Endodermal cell (in vitro differentiated cells): ENCODE measurements around the gene TBX15. TPM values are rescaled to one million over a fixed set of nuclear protein-coding genes. Genes with fewer than 3 reads are reported as not detected.

Experiments
- DNase-seq: peaks from one replicate; pipeline ENCODE4 v3.0.0-alpha.2; 2017
- H3K27ac ChIP-seq: 2 replicates; pipeline ENCODE4 v1.5.1; 2013; ENCODE audit warnings: mild to moderate bottlenecking, low read depth, low read length, moderate library complexity
- H3K27me3 ChIP-seq: 2 replicates; pipeline ENCODE4 v1.6.1; 2013; ENCODE audit warnings: mild to moderate bottlenecking, low read length, moderate library complexity; ENCODE audit not compliant: insufficient read depth, control insufficient read depth, poor library complexity, severe bottlenecking
- H3K36me3 ChIP-seq: 2 replicates; pipeline ENCODE4 v1.7.0; 2013; ENCODE audit warnings: mild to moderate bottlenecking, low read length, moderate library complexity; ENCODE audit not compliant: control insufficient read depth, insufficient read depth
- H3K4me1 ChIP-seq: one replicate; pipeline ENCODE4 v1.7.0; 2013; ENCODE audit warnings: low read length; ENCODE audit not compliant: control insufficient read depth, insufficient read depth
- H3K4me3 ChIP-seq: 2 replicates; pipeline ENCODE4 v1.5.1; 2013; ENCODE audit warnings: mild to moderate bottlenecking, low read length, moderate library complexity
- H3K9ac ChIP-seq: 2 replicates; pipeline ENCODE4 v1.6.1; 2013; ENCODE audit warnings: mild to moderate bottlenecking, low read length, moderate library complexity; ENCODE audit not compliant: poor library complexity, severe bottlenecking; ENCODE audit errors: extremely low read depth
- H3K9me3 ChIP-seq: 2 replicates; pipeline ENCODE4 v1.6.1; 2013; ENCODE audit warnings: mild to moderate bottlenecking, low read length, moderate library complexity; ENCODE audit not compliant: control insufficient read depth
- H3K27ac Mint-ChIP-seq: 2 replicates; pipeline ENCODE4 v1.8.0; 2020; ENCODE audit warnings: mixed read lengths
- H3K27me3 Mint-ChIP-seq: 2 replicates; pipeline ENCODE4 v1.8.0; 2021; ENCODE audit warnings: mild to moderate bottlenecking, mixed read lengths; ENCODE audit not compliant: insufficient read depth
- H3K36me3 Mint-ChIP-seq: 2 replicates; pipeline ENCODE4 v1.8.0; 2020; ENCODE audit warnings: low read depth, mixed read lengths
- H3K4me1 Mint-ChIP-seq: 2 replicates; pipeline ENCODE4 v1.8.0; 2020; ENCODE audit warnings: mixed read lengths
- H3K4me3 Mint-ChIP-seq: 2 replicates; pipeline ENCODE4 v1.8.0; 2020; ENCODE audit warnings: mild to moderate bottlenecking, moderate library complexity, mixed read lengths
- H3K9me3 Mint-ChIP-seq: 2 replicates; pipeline ENCODE4 v1.8.0; 2020; ENCODE audit warnings: mild to moderate bottlenecking, mixed read lengths
- CTCF ChIP-seq: fragments of 200-600 bp; sonication (generic); conservative IDR thresholded peaks from 2 replicates; pipeline ENCODE4 v1.5.0; 2021; ENCODE audit warnings: antibody characterized with exemption, mild to moderate bottlenecking
- WGBS, 2 experiments: methylation state at CpG; one replicate each; pipeline versions ENCODE4 v1.1.5 to v1.1.7; 2013; ENCODE audit warnings: missing lambda C conversion rate in 2 of 2, mixed read lengths in 1 of 2; ENCODE audit not compliant: insufficient coverage in 1 of 2, insufficient read length in 1 of 2; 5-methylcytosine and 5-hydroxymethylcytosine counted together
- total RNA-seq, 2 donors: library from RNA; stranded (reverse); fragmentation: NEBNext Ultra II Directional in 1 of 2; extraction: Animal tissue kit (Norgen Biotek cat#: 25700) in 1 of 2; gene quantifications; 2 replicates in 1 of 2; 3 replicates in 1 of 2; pipeline ENCODE4 v1.2.1, GENCODE V29; 2021

Gene TBX15
- total RNA-seq, 2 donors from 2014 or later: 0.09 TPM; not detected in 1

GRCh38 chr1:118877668-118878396 lies 110.3 kb downstream of the TBX15 start:
- Mint-ChIP-seq H3K9me3 (no peaks in the 10 kb centered on the region), H3K36me3 (no peaks in the 10 kb centered on the region), H3K27me3 (no peaks in the 10 kb centered on the region), H3K4me3 (no peak overlapping the region), H3K4me1 (no peaks in the 10 kb centered on the region), H3K27ac (no peak overlapping the region)
- no peak overlapping the region for H3K9ac ChIP-seq
- H3K4me3 ChIP-seq: no peak overlapping the region
- no peak overlapping the region for H3K27ac ChIP-seq
- DNase-seq: no peak
- 83 to 95% methylated on average over 3 of the region's 3 CpGs for WGBS, 2 experiments
- H3K27me3 ChIP-seq: no peaks in the 10 kb centered on the region
- H3K36me3 ChIP-seq: no peaks in the 10 kb centered on the region
- TF ChIP-seq CTCF: no peak
- no peaks in the 10 kb centered on the region for H3K9me3 ChIP-seq
- H3K4me1 ChIP-seq: no peaks in the 10 kb centered on the region

GRCh38 chr1:118871582-118872171 lies 116.5 kb downstream of the TBX15 start:
- no peaks in the 10 kb centered on the region for H3K27me3 Mint-ChIP-seq
- TF ChIP-seq CTCF: no peak
- no peaks in the 10 kb centered on the region for H3K9me3 ChIP-seq
- no peak overlapping the region for H3K4me3 ChIP-seq
- H3K36me3 Mint-ChIP-seq: no peaks in the 10 kb centered on the region
- H3K27me3 ChIP-seq: no peaks in the 10 kb centered on the region
- no peak overlapping the region for H3K4me3 Mint-ChIP-seq
- H3K4me1 ChIP-seq: no peaks in the 10 kb centered on the region
- H3K36me3 ChIP-seq: no peaks in the 10 kb centered on the region
- H3K27ac ChIP-seq: no peak overlapping the region
- H3K9me3 Mint-ChIP-seq: no peaks in the 10 kb centered on the region
- DNase-seq: no peak
- H3K9ac ChIP-seq: no peak overlapping the region
- no peak overlapping the region for H3K27ac Mint-ChIP-seq
- WGBS, 2 experiments: 94 to 96% methylated on average over 4 to 7 of the region's 7 CpGs
- no peaks in the 10 kb centered on the region for H3K4me1 Mint-ChIP-seq

GRCh38 chr1:118868387-118868786 lies 119.8 kb downstream of the TBX15 start:
- Histone ChIP-seq H3K4me3 (no peak overlapping the region), H3K27me3 (no peaks in the 10 kb centered on the region)
- no peaks in the 10 kb centered on the region for H3K4me1 Mint-ChIP-seq

More at GRCh38 chr1:118868387-118868786, 119.8 kb downstream of the TBX15 start:
- H3K27ac Mint-ChIP-seq: no peak overlapping the region
- H3K4me1 ChIP-seq: no peaks in the 10 kb centered on the region
- no peaks in the 10 kb centered on the region for H3K36me3 ChIP-seq
- WGBS, 2 experiments: 90% methylated on average over 2 of the region's 2 CpGs
- no peak overlapping the region for H3K27ac ChIP-seq
- TF ChIP-seq CTCF: no peak
- no peaks in the 10 kb centered on the region for H3K9me3 ChIP-seq
- no peak for DNase-seq
- H3K27me3 Mint-ChIP-seq: no peaks in the 10 kb centered on the region
- no peak overlapping the region for H3K4me3 Mint-ChIP-seq
- H3K36me3 Mint-ChIP-seq: no peaks in the 10 kb centered on the region
- no peaks in the 10 kb centered on the region for H3K9me3 Mint-ChIP-seq
- H3K9ac ChIP-seq: no peak overlapping the region
